ENCODE data around the gene CARF.
"Not testable (repeated sequence)": the region's sequence is repeated elsewhere in the genome, so short reads cannot be mapped to it uniquely, and the experiment has no call there.

CARF gene

DNA sequence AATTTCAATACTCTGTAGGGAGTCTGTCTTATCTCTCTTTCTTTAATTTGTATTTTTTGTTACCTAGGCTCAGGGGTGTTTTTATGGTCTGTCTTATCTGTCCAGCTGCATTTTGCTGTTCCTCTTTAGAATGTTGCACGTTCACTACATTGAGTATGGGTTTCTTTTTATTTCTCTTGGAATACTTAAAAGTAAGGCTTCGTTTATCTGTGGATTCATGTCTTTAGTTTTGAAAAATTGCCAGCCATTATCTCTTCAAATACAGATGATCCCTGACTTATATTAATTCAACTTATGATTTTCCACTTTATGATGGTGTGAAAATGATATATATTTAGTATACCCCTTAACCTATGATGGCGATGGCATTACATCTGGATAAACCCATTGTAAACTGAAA is 26.9 kb downstream of the CARF start:
- DNase-seq (ENCODE audit: low read depth in 2 of 2) = no peak

DNA sequence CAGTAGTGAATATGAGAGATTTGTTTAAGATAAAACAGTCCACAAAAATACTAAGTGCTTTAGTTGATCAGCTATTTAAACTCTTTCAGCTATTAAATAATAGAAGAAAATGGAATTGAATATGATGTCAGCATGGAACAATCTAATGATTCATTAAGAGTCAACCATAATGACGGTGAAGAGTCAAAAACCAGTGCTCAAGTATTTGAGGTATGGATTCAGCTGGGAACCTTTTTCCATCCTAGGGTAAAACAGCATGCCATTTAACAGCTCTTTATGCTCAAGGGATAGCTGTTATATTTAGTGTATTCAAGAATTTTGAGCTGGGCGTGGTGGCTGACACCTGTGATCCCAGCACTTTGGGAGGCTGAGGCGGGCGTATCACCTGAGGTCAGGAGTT is 29.7 kb downstream of the CARF start:
- DNase-seq (ENCODE audit: low read depth in 2 of 2) = no peak

DNA sequence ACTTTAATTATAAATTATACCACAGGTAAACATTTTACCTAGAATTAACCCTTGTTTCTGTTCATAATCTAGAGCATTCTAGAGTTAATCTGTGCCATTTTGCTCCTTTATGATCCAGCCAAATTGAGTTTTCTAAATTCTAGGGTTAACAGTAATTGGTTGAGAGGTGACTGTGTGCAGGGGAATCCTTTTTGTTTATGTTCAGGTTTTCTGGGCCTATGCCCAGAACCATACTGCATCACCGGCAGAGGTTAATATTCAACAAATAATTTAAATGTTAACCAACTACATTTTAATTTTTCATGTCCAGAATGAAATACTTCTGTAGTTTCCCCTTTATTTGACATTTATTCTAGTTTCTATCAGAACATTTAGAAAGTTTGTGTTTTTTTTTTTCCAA is 32.3 kb downstream of the CARF start:
- no peak for DNase-seq (ENCODE audit: low read depth in 2 of 2)

DNA sequence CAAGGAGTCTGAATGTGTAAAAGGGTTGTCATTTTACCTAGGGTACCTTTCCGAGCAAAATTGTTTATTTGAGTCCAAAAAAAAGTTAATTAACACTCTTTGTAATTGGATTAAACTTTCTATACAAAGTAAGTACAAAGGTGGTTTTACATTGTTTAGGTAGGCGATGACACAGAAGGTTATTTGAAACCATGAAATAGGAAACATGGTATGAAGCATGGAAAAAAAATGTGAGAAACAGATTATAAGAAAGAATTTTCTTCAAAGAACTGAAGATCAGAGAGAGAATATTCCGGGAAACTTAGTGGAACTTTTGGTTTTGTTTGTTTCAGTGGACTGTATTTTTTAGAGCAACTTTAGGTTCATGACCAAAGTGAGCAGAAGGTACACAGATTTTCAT is 32.7 kb downstream of the CARF start:
- no peak for DNase-seq (ENCODE audit: low read depth in 2 of 2)

DNA sequence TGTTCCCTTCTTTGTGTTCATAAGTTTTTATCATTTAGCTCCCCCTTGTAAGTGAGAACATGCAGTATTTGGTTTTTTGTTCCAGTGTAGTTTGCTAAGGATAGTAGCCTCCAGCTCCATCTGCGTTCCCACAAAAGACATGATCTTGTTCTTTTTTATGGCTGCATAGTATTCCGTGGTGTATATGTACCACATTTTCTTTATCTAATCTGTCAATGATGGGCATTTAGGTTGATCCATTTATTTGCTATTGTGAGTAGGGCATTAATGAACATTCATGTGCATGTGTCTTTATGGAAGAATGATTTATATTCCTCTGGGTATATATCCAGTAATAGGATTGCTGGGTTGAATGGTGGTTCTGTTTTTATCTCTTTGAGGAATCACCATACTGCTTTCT is 33.4 kb downstream of the CARF start:
- DNase-seq (ENCODE audit: low read depth in 2 of 2) = no peak

DNA sequence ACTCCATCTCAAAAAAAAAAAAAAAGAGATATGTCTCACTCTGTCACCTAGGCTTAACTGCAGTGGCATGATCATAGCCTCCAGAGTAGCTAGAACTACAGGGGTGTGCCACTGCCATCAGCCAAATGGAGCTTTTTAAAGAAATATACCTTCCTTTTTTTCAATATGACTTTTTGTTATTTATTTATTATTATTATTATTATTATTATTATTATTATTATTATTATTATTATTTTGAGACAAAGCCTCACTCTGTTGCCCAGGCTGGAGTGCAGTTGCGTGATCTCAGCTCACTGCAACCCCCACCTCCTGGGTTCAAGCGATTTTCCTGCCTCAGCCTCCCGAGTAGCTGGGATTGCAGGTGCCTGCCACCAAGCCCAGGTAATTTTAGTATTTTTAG is 37.3 kb downstream of the CARF start:
- DNase-seq (ENCODE audit: low read depth in 2 of 2) = not testable (repeated sequence)

DNA sequence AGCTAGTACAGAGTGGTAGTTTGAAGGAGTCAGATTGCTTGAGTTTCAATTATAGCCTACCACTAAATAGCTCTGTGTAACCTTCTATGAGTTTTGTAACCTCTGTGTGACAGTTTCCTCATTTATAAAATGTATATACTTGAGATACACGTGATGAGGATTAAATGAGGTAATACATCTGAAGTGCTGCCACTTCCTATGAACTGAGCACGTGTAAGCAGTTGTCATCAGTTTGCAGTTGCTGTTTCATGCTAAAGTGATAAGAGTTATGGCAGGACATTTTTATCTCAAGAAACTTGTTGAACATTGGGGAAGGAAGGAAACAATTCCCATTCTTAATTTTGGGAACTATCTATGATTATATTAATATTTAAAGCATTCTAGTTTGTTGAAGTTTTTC is 38.5 kb downstream of the CARF start:
- no peak for DNase-seq (ENCODE audit: low read depth in 2 of 2)

DNA sequence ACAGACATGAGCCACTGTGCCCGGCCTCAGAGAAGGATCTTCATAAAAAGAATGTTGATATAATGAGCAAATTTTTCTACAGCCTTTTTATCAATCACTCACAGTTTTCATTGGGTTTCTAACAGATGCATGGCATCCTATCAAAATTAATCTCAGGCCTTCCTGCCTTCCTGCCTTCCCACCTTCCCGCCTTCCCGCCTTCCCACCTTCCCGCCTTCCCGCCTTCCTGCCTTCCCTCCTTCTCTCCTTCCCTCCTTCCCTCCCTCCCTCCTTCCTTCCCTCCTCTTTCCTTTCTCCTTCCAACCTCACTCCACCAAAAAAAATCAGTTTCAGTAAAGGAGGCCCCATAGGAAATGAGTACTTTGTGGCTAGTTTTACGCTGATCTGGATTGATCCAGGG is 48.4 kb downstream of the CARF start:
- no peak for DNase-seq (ENCODE audit: low read depth in 2 of 2)

DNA sequence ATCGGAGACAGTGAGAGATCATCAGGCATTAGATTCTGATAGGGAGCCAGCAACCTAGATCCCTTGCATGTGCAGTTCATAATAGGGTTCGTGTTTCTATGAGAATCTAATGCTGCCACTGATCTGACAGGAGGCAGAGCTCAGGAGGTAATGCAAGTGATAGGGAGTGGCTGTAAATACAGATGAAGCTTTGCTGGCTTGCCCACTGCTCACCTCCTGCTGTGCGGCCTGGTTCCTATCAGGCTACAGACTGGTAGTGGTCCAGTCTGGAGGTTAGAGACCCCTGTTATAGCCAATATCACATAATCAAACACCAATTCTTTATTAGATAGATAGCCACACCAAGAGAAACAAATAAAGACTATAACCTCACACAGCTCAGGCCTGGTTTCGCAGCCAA is 51.6 kb downstream of the CARF start:
- DNase-seq (ENCODE audit: low read depth in 2 of 2) = no peak

DNA sequence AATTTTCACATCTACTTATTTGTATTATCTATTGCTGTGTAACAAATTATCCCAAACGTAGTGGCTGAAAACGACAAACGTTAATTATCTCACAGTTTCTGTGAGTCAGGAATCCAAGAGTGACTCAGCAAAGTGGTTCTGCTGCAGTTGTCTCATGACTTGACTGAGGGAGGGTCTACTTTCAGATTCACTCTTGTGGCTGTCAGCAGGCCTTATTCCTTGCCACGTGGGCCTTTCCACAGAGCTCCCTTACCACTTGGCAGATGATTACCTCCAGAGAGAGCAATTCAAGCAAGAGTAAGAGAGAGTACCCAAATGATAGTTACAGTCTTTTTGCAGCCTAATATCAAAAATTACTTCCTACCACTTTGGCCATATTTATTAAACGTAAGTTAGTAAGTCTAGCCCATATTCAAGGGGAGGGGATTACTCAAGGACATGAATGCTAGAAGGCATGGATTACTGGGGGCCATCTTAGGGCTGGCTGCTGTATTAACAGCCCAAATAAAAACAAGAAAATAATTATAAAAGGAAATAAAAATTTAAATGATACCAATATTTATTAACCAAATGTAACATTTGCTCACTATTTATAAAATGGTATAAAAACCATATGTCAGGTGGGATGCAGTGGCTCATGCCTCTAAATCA is 53.9 kb downstream of the CARF start:
- DNase-seq (ENCODE audit: low read depth in 2 of 2) = peak; percentile 8 to 14

DNA sequence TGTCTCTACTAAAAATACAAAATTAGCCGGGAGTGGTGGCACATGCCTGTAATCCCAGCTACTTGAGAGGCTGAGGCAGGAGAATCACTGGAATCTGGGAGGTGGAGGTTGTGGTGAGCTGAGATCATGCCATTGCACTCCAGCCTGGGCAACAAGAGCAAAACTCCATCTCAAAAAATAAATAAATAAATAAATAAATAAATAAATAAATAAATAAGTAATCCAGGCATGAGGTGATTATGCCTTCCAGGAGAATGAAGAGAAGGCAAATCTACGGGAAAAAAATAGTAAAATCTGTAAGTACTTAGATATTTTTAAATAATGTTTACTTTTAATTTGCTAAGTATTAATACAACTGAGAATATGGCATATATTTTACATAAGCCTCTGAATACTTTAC is 57.3 kb downstream of the CARF start:
- DNase-seq (ENCODE audit: low read depth in 2 of 2) = not testable (repeated sequence)

DNA sequence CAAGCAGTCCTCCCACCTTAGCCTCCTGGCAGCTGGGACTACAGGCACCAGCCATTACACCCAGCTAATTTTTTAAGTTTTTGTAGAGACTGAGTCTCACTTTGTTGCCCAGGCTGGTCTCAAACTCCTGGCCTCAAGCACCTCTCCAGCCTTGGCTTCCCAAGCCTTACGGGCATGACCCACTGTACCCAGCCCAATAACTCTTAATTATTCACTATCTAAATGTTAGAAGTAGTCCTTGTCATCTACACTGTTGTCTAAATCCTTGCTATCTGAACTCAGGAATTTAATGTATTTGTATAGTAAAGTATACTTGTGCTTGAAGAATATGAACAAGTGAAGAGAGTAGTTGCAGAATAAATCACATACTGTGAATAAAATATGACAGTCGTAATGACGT is 64.7 kb downstream of the CARF start:
- DNase-seq (ENCODE audit: low read depth in 2 of 2) = no peak

DNA sequence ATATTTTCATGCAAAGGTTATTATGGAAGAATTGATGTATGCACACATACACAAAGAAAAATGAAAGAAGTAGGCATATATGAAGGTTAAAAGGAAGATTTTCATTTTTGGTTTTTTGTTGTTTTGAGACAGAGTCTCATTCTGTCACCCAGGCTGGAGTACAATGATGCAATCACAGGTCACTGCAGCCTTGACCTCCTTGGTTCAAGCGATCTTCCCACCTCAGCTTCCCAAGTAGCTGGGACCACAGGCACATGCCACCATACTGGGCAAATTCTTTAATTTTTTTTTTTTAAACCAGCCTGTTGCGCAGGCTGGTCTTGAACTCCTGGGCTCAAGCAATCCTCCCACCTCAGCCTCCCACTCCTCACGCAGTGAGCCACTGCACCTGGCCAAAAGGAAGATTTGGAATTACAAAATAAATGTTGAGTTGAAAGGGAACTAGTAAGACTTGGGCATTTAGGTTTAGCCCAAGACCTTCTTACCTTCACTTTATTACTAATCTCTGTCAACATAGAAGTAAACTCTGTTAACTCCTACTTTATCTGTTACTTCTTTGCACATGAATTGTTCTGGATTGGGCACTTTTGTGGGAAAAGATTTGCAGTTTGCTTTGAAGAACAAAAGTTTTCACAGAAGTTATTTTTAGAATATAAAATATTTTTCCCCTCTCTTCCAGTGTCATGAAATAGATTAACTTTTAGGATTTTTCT is 70.9 kb downstream of the CARF start:
- DNase-seq (ENCODE audit: low read depth in 2 of 2) = no peak

DNA sequence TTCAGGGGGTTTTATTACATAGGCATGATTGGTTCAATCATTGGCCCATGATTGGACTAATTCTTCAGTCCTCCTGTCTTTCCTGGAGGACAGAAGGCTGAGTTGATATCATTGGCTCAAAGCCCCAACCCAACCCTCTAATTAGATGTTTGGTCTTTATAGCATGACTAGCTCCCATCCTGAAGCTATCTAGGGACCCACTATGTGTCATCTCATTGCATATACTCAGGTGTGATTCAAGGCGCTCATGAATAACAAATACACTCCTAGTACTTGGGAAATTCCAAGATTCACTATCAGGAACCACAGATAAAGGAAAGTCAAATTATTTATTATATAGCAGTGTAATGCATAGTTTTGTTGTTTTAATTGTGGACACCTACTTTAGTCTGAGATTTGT is 77.7 kb downstream of the CARF start:
- DNase-seq (ENCODE audit: low read depth in 2 of 2) = no peak

DNA sequence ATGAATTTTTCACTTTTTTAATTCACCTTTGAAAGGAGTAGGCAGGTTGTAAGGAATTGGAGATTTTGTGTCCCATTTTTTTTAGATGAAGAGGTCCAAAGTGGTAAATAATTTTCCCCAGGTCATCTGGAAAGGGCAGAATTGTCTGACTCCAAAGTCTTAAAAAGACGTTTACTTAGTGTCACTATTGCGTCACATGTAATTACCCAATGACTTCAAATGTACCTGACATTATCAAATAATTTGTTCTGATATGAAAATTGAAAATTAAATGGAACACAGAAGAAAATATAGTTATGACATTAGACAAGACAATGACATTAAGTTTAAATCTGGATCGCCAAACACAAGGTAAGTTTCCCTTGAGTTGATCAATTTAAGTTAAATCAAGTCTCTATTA is 78.4 kb downstream of the CARF start:
- no peak for DNase-seq (ENCODE audit: low read depth in 2 of 2)

DNA sequence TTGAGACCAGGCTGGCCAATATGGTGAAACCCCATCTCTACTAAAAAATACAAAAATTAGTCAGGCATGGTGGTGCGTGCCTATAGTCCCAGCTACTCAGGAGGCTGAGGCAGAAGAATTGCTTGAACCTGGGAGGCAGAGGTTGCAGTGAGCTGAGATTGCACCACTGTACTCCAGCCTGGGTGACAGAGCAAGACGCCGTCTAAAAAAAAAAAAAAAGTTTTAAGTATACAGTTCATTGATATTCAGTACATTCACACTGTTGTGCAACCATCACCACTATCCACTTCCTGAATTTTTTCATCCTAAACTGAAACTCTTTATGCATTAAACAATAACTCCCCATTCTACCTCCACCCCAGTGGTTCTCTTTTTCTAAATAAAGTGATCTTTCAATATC is 85.0 kb downstream of the CARF start:
- DNase-seq (ENCODE audit: low read depth in 2 of 2) = not testable (repeated sequence)

DNA sequence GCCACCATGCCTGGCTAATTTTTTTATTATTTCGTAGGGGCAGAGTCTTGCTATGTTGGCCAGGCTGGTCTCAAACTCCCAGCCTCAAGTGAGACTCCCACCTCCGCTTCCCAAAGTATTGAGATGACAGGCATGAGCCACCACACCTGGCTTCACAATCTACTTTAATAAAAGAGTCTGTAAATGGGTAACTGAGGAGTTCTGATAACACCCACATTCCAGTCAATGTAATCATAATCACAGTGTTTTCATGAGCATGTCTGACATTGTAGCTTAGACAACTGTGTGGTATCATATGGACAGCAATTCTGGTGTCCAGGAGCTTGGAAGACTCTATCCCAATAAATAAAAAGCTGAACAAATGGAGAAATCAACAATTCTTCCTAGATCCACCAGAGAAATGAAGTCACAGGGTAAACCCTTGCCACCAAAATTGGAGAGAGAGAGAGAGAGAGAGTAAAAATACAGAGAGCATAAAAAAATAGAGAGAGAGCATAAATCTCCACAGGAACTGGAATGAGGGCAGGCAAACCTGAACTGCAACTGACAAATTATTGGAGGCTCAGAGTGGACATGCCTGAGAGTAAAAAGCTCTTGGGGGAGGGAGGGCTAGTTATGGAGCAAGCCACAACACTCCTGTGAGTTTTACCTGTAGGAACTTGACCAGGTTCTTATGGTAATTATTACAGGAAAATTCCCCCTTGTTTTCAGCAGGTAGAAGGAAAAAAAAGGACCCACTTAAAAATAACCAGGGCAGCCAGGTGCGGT is 90.2 kb downstream of the CARF start:
- no peak for DNase-seq (ENCODE audit: low read depth in 2 of 2)

DNA sequence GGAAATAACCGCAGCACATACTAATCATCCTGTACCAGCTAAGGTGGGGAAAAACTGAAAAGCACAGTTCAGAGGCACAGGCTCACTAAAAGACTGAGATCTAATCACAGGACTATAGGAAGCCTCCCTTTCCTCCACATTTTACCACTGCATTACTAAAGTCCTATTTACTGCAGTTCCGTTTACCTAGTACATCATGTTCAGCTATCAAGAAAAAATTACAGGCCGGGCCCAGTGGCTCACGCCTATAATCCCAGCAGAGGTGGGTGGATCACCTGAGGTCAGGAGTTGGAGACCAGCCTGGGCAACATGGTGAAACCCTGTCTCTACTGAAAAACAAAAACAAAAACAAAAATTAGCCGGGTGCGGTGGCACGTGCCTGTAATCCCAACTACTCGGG is 91.6 kb downstream of the CARF start:
- no peak for DNase-seq (ENCODE audit: low read depth in 2 of 2)

DNA sequence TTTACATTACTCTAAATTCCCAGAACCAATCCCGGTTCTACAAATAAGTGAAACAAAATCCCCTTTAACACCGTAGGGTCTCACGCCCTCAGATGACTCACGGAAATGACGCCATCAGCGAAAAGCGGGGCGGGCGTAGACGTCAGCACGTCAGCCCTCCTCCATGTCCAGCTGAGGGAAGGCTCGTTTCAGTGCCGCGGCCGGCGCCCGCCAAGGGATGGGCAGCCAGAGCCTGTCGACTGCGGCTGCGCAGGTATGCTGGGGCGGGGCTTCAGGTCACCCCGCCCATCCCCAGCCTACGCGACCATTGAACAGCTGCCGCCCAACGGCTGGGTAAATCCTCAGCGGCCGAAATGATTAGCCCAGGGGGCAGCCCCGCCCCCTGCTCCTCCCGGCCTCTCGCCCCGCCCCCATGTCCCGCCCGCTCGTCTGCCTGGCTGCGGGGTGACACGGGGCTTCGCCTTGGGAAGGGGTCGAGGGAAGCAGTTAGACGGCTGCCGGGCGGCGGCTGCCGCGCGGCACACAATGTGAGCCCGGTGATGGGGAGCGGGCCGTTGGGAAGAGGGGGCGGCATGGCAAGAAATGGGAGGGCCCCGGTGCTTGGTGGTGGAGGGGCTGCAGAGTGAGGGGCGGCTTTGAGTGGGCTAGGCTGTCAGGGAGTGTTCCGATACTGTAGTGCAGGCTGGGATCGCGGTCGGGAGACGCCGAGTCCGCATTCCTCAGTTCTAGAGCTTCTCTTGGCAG is 102.6 kb downstream of the CARF start, which contains the start of gene NBEAL1:
Gene NBEAL1 (plus strand): TSS at position 420 of the 744 bp plus-strand sequence. CDS start 1,510 bp downstream, outside the sequence.
- DNase-seq (ENCODE audit: low read depth in 2 of 2) = peak; percentile 93 to 95

DNA sequence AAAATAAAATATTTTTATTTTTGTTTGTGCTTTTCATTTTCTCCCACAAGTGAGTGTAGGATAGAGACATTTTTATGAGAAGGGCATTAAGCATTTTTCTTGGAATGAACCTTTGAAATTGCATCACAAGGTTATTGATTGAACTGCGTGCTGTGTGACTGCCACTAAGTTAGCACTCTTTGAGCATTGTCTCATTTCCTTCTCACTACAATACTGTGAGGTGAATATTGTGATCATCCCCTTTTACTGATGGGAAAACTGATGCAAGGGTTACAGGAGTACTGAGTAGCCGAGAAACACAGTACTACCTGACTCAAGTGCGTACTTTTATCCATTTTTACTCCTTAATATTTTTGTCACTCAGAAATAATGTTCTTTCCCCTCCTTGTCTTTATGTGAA is 104.6 kb downstream of the CARF start:
- no peak for DNase-seq (ENCODE audit: low read depth in 2 of 2)

DNA sequence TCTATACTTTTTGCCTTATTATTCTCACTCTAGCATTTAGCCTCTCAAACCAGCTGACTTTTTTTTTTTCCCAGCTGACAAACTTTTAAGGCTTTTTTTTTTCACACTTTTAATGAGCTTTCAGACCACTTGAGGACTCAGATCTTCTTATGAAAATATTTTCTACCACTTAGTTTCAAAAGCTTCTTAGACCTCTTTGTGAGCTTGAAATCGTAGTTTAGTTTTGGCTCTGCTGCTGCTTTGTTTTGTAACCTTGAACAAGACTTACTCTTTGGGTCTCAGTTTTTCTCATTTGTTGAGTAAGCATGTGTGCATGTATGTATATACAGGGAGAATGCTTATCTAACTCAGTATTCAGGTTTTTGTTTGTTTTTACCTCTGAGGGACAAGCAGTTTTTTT is 106.1 kb downstream of the CARF start:
- DNase-seq (ENCODE audit: low read depth in 2 of 2) = no peak

DNA sequence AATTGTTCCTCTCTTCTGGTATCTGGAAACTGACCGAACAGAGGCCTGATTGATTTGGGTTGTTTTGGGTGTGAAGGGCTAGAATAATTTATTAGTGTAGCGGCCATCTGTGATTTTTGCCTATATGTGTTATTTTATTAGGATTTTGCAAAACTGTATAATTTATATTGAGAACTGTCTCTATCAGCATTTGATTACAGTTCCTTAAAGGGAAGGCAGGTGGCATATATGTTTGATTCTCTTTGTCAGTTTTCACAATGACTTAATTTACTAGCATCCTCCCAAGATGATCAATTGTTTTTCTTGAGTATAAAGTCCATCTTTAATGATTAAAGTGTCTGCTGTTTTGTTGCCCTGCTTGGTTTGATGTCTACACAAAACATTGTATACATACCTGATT is 107.1 kb downstream of the CARF start:
- DNase-seq (ENCODE audit: low read depth in 2 of 2) = no peak

Data from stimulated activated CD4-positive, alpha-beta T cell treated with anti-CD3 and anti-CD28 coated beads, Interleukin-15, amount 100 ng/mL, for 48 hours (primary cell).